NCI-H128 (cell line): Measurements from ENCODE around the gene PMEPA1.

Experiments
- DNase-seq: peaks from one replicate; lab custom pipeline; 2025; ENCODE audit not compliant: unreplicated experiment; lab: John Stamatoyannopoulos, UW

PMEPA1 gene

GRCh38 chr20:57737349-57737748, 27.5 kb upstream of the PMEPA1 start:
- no peak for DNase-seq

DNA sequence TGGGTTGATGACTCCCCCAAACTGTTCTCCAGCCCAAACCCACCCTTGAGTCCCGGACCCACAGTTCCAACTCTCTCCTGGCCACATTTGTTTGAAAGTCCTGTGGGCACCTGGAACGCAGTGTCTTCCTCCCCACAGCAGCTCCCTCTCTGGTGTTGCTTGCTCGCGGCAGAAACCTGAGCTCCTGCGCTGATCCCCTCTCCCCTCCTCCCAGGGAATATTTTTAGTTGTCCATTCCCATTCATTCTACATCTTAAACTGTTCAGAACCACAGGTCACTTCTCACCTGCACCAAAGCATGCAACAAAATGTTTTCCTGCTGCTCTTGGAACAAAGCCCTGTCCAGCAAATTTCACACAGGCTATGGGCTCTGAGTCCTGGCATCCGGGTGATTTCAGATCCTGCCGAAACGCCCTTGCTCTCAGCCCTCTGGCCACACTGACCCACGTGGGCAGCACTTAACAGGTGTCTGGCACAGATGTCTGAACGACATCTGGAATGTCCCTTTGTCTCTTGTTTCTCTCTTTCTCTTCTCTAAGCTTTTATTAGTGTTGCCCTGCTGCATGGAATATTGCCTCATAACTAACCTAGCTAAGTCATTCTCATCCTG, 27.0 kb upstream of the PMEPA1 start:
- no peak for DNase-seq

- DNase-seq = no peak
Measured at GRCh38 chr20:57735831-57736737, 26.3 kb upstream of the PMEPA1 start.

DNA sequence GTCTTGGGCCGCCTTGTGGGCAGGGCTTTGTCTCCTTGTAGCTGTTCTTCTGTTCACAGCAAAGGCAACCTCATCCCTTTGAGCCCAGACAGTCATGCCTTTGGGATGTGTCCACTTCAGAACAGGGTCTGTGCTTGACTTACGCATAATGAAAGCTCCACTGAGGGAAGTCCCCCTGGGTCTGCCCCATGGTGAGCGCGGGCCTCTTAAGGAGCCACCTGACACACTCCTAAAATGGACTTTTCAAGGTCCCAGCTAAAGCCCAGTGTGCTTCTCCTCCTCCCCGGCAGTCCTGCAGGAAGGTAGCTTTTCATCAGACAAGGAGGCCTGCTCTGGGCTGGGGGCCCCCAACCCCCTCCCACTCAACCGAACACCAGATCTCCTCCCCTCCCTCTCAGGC, 24.9 kb upstream of the PMEPA1 start:
- DNase-seq = no peak

- DNase-seq = no peak
Measured at GRCh38 chr20:57732226-57732625, 22.4 kb upstream of the PMEPA1 start.

DNA sequence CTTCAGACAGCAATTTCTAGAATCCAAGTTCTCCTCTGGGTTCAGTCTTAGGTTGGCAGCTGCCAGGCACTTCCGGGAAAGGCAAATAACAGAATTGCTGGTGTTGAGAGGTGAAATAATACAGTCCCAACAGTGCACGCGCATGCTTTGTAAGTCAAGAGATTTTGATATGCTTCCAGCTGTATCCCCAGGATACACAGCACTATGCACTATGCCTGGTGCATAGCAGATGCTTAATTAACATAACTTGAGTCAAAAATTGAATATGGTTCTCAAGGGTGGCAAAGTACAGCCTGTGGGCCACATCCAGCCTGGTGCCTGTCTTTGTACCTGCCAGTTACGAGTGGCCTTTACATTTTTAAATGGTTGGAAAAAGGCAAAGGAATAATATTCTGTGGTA, 18.9 kb upstream of the PMEPA1 start:
- no peak for DNase-seq

- no peak for DNase-seq
Measured at GRCh38 chr20:57727863-57728262, 18.0 kb upstream of the PMEPA1 start.

- DNase-seq = no peak
Measured at GRCh38 chr20:57725636-57726035, 15.8 kb upstream of the PMEPA1 start.

DNA sequence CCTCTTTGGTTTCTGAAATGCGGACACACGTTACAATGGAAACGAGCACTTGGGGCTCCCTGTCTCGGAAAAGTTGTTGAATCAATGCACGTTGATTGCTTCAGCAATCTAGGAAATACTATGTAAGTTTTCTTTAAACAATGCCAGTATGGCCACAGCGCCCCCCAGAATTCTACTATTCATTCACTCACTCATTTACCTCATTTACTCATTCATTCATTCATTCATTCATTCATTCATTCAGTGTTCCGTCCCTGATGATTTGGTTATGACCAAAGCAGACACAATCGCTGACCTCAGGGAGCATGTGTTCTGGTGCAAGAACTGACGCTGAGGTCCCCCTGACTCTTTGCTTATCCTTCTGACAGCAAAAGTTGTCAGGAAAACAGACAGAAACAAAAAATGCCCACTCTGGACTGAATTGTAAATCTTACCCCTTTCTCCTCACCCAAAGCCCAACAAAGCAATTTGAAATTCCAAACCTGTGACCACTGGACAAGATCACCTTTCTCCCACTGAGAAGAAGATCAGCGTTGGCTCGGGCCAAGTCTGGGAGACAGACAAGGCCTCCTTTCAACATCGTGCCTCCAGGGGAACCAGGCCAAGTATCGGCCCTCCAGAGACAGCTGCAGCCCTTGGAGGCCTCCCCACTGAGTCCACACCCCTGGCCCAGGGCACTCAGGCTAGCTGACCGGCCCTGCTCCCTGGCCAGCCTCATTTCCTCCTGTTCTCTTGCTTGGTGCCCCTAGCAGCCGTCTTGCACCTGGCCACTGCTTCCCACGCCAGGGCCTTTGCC, 15.0 kb upstream of the PMEPA1 start:
- DNase-seq = no peak

DNA sequence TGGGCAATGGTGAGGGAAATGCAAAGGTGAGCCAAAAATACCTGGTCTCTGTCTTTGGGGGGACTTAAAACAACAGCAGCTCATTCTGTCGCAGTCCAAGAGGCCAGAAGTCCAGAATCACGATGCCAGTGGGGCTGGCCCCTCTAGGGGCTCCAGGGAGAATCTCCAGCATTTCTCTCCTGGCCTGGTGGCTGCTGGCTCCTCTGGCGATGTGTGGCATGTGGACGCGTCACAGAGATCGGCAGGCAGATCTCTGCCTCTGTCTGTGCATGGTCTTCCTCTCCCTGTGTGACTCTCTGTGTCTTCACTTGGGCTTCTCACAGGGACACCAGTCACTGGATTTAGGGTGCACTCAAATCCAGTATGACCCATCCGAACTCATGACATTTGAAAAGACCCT, 14.0 kb upstream of the PMEPA1 start:
- no peak for DNase-seq

- DNase-seq = no peak
Measured at GRCh38 chr20:57719951-57720350, 10.1 kb upstream of the PMEPA1 start.

DNA sequence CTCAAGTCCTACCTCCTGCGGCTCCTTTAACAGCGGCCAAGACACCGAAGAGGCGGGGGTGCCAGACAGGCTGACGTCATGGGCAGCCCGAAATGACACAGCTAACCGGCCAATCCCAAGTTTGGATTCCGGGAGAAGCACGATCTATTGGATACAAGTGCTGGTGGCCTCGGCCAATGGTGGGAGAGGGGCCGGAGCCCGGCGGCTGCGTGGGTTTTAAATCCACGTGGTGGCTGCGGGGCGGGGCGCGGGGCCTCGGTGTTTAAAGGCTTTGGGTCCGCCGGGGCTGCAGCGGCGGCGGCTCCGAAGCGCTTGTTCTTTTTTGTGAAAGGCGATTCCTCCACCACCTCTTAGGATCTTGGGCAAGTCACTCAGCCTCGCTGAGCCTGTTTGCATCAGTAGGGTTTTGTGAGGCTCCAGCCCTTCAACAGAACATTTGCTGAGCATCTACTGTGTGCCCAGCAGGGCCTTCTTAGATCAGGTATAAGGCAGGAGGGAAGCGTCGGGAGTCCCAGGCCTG, 8.7 kb upstream of the PMEPA1 start:
- peak; percentile 88 for DNase-seq

DNA sequence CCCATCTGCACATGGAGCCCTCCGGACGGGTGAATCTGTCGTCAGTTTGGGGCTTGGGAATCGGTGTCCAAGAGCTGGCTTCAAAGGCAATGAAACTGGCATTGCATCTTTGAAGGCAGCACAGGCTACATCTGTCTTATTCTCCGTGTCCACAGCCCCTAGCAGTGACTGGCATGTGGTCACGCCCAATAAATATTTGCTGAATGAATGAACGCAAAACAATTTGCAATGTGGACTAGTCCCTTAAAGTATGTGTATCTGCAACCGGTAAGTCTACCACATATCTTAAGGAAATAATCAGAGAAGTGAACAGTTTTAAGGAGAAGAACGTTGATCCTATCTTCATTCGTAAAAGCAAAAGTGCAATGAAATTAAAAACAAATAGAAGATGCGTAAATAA, 8.0 kb upstream of the PMEPA1 start:
- DNase-seq = no peak

GRCh38 chr20:57716901-57717300, 7.1 kb upstream of the PMEPA1 start:
- no peak for DNase-seq

- no peak for DNase-seq
Measured at GRCh38 chr20:57716202-57716601, 6.4 kb upstream of the PMEPA1 start.

- no peak for DNase-seq
Measured at GRCh38 chr20:57715268-57715904, 5.6 kb upstream of the PMEPA1 start.

DNA sequence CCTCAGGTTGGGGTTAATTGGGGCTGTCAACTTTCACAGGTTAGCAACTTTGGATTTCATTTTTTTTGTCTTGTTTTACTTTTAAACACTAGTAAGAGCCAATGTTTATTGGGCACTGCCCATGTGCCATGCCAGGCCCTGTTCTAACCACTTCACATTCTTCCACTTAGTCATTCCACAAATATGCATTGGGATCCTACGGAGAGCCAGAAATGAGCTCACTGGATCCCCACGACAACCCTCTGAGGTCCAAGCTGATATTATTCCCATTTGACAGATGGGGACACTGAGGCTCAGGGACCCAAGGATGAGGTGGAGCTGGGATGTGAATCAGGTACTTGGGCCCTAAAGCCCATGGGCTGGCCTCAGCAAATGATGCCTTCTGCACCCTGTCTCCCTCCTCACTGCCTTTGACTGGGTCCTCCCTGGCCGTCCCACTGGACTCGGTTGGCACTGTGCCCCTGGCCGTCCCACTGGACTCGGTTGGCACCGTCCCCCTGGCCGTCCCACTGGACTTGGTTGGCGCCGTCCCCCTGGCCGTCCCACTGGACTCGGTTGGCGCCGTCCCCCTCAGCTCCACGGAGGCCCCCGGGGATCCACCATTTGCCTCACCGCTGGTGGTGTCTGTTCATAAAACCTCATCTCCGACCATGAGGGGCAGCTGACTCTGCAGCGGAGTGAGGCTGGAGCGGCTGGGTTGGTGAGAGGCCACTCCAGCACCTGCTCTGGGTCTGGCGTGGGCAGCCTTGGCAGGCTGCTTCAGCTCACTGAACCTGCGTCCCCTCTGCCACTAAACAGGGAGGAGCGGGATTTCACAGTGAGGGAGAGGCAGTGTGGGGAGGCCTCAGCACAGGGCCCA, 4.8 kb upstream of the PMEPA1 start:
- no peak for DNase-seq

DNA sequence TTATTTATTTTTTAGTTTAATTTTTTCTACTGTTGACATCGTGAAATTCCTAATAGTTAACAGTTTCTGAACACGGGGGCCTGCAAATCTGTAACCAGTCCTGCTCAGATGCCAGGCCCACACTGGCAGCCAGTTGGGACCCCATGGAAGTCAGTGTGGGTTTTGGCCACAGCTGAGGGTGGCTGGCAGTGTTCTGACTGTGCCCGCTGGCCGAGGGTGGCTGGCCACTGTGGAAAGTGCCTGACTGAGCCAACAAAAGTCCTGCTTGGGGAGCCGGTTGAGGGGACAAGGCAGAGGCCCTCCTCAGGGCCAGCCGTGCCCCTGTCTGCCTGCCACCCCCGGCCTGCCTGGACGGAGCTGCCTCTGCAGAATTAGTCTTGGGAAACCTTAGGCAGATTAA, 4.1 kb upstream of the PMEPA1 start:
- no peak for DNase-seq

DNA sequence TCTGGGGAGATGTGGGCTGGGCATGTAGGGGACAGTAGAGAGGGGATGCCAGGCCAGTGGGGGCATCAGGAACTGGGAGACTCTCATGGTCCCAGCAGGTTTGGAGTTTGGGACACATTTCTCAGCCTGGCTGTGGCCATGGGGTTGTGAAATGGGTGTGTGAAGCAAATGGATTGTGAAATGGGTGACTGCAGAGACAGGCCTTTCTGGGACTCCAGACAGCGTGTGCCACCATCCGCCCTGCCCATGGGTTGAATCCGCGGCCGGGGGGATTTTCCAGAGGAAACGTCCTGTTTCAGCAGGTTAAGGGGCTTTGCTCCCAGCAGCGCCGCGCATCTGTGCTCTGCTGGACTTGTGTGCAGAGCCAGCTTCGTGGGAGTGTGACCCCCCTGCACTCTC, 3.7 kb upstream of the PMEPA1 start:
- DNase-seq = no peak

DNA sequence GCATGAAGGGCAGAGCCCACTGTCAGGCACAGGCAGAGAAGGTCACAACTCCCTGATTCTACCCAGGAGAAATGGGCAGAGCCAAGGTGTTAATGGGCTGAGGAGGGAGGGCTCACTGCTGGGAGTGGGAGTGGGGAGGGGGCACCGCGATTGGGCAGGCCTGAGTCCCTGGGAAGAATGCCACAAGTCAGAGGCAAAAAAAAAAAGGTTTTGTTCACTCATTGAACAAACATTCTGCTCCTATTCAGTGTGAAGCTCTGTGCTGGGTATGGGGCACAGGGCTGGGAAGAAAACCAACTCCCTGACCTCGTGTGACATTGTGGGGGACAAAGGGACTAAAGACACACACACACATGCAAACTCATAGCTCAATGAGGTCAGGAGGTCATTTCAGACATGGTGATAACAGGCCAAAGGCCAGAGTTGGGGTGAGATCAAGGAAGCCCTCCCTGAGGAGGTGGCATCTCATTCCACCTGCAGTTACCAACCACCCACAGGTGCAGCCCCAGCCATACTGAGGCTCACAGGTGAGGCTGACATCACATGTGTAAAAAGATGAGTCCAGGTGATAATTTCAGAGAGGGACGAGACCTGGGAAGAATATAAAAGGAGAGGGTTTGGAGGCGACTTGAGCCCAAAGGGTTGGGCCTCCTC, 3.2 kb upstream of the PMEPA1 start:
- no peak for DNase-seq
